OCI-LY3 (cell line): ENCODE measurements around the gene RPL4.

Source experiments
- CTCF ChIP-seq: fragments of 200-600, 300-600 bp; sonication (generic); IDR thresholded peaks from 2 replicates; pipeline ENCODE4 v1.5.1; 2014; ENCODE audit warnings: antibody characterized with exemption, low read length, low read depth
- EZH2phosphoT487 ChIP-seq: fragments of 200-600 bp; shearing (Covaris generic); IDR thresholded peaks from 2 replicates; pipeline ENCODE4 v1.6.1; 2018; ENCODE audit warnings: antibody characterized with exemption, mixed run types, low read depth

- TF ChIP-seq CTCF (no peak), EZH2phosphoT487 (no peak)
Measured at GRCh38 chr15:66484539-66485112, 20.0 kb downstream of the RPL4 start.
